Heart right ventricle (tissue), 16 donors: ENCODE measurements around the gene ATL2. TPM values are rescaled to one million over a fixed set of nuclear protein-coding genes. Genes with fewer than 3 reads are reported as not detected.

ENCODE experiments used
- ATAC-seq, 8 donors: fragments of 200-7000 bp; cut with Tn5 transposase; one replicate each; pipeline ENCODE4 v1.9.1; 2020; ENCODE audit warnings: mild to moderate bottlenecking in 8 of 8, moderate library complexity in 8 of 8, moderate number of reproducible peaks in 1 of 8
- DNase-seq, 2 donors: peaks; one replicate each; pipeline ENCODE4 v3.0.0-alpha.2; 2020
- H3K27ac ChIP-seq, 10 donors: fragments of 200-600 bp; sonication (generic) in 2 of 10; one replicate each; pipeline versions ENCODE4 v1.5.0 to v1.8.0; 2020 to 2022; ENCODE audit warnings: mild to moderate bottlenecking in 3 of 10
- H3K27me3 ChIP-seq, 7 donors: fragments of 200-600 bp; one replicate each; pipeline ENCODE4 v1.8.0; 2021 to 2022; ENCODE audit warnings: mild to moderate bottlenecking in 2 of 7
- H3K36me3 ChIP-seq, 9 donors: fragments of 200-600 bp; sonication (generic) in 1 of 9; one replicate each; pipeline versions ENCODE4 v1.5.0 to v1.8.0; 2020 to 2022; ENCODE audit warnings: mild to moderate bottlenecking in 2 of 9
- H3K4me1 ChIP-seq, 9 donors: fragments of 200-600 bp; sonication (generic) in 1 of 9; one replicate each; pipeline versions ENCODE4 v1.5.0 to v1.8.0; 2020 to 2022; ENCODE audit warnings: mild to moderate bottlenecking in 4 of 9
- H3K4me3 ChIP-seq, 10 donors: fragments of 200-600 bp; sonication (generic) in 2 of 10; one replicate each; pipeline versions ENCODE4 v1.5.0 to v1.8.0; 2020 to 2022; ENCODE audit warnings: mild to moderate bottlenecking in 7 of 10, moderate library complexity in 2 of 10
- H3K9me3 ChIP-seq, 11 donors: fragments of 200-600 bp in 10 of 11; sonication (generic) in 2 of 11; one replicate each; pipeline versions ENCODE4 v1.5.0 to v1.8.0; 2013 to 2022; ENCODE audit warnings: mild to moderate bottlenecking in 2 of 11, control low read depth in 1 of 11, moderate library complexity in 1 of 11
- CTCF ChIP-seq, 9 donors: fragments of 200-600 bp; sonication (generic) in 2 of 9; IDR thresholded peaks; one replicate each; pipeline versions ENCODE4 v1.5.0 to v1.8.0; 2021 to 2022; ENCODE audit warnings: antibody characterized with exemption in 9 of 9, mild to moderate bottlenecking in 5 of 9, moderate library complexity in 1 of 9
- WGBS, 2 donors: extraction: QIAGEN DNeasy Blood & Tissue Kit; methylation state at CpG; one replicate each; pipeline ENCODE4 v1.1.7; 2013; ENCODE audit warnings: inconsistent platforms in 1 of 2; 5-methylcytosine and 5-hydroxymethylcytosine counted together
- intact Hi-C, 10 donors: fragments of 100-400 bp; cut with DNase I; formaldehyde crosslinking; loops; one replicate each; pipeline versions ENCODE4 v1.11.1 to v1.14.2; 2022
- polyA plus RNA-seq, 2 donors: library from polyadenylated mRNA; stranded (reverse); fragments of 200-250 nt; gene quantifications; one replicate each; pipeline ENCODE4 v1.2.3, GENCODE V29; 2013
- total RNA-seq, 10 donors: library from RNA; stranded (reverse); fragmentation: NEBNext Ultra II Directional in 3 of 10; extraction: Animal tissue kit (Norgen Biotek cat#: 25700) in 3 of 10; gene quantifications; one replicate each; pipeline versions ENCODE4 v1.2.1 to v1.2.4, GENCODE V29; 2021 to 2023
- donor health status: Arrhythmogenic right ventricular cardiomyopathy.
- donor health status: ischemic (EF 13 %, LVEDD 7.1; RV severe dilation, severe dysfunction).
- donor health status: healthy with polysubstance abuse.
- donor health status: DM: no; HTN: yes; CAD: no.
- donor health status: DM: no; HTN: no; CAD: no.
- donor health status: ischemic (EF 25% LVEDD 6.9; RV normal size, moderate dysfunction).
- donor health status: ischemic (EF 25% LVEDD 5.7; RV mildly dilated, moderate dysfunction).
- donor health status: healthy.
- donor health status: DM: yes; HTN: yes; CAD: no.
- donor health status: Ischemic cardiomyopathy.
- donor health status: ischemic (EF 35%, LVEDD 5.7; RV mildly dilated, moderate dysfunction).
- donor health status: nonischemic (EF 11% LVEDD 7.7; RV severe dilation, severe dysfunction).
- donor health status: DM: yes; HTN: yes; CAD: no.
- donor health status: PGD.
- donor health status: ischemic (EF 29% LVEDD 5.4; RV normal size, mild dysfunction).
- donor health status: nonischemic (EF 23%, LVEDD 6.1; RV moderate dilation, normal function).

The ATL2 gene
- total and polyA plus RNA-seq, 12 donors, result 14.1 to 46.2 (median 30.2) TPM

GRCh38 chr2:38245114-38245641, 131.9 kb downstream of the ATL2 start:
- ATAC-seq, result no peak
- no peak overlapping the region for H3K27ac ChIP-seq

GRCh38 chr2:38244301-38244700, 132.8 kb downstream of the ATL2 start:
- no peak for ATAC-seq
- Histone ChIP-seq H3K27ac (no peak overlapping the region), H3K4me3 (no peak overlapping the region), H3K27me3 (no peaks in the 10 kb centered on the region), H3K36me3 (no peaks in the 10 kb centered on the region), H3K9me3 (no peaks in the 10 kb centered on the region), H3K4me1 (no peaks in the 10 kb centered on the region)
- TF ChIP-seq CTCF (IDR thresholded peaks at IDR 0.05), result no peak
- no peak for DNase-seq
- intact Hi-C loops, result no loop called here
- 91 to 92% methylated on average over 8 of the region's 8 CpGs for WGBS, 2 donors

More at GRCh38 chr2:38245114-38245641, 131.9 kb downstream of the ATL2 start:
- Histone ChIP-seq H3K4me1 (no peaks in the 10 kb centered on the region), H3K27me3 (no peaks in the 10 kb centered on the region), H3K4me3 (no peak overlapping the region), H3K36me3 (no peaks in the 10 kb centered on the region), H3K9me3 (no peaks in the 10 kb centered on the region)
- intact Hi-C loops, result no loop called here
- no peak for DNase-seq
- 63 to 67% methylated on average over 5 of the region's 5 CpGs for WGBS, 2 donors
- no peak for TF ChIP-seq CTCF (IDR thresholded peaks at IDR 0.05)

Other genes starting within 250 kb of the ATL2 start
- 10 to 100 TPM; 22.4 to 32.7 (median 25.9) TPM for gene HNRNPLL, start 225.7 kb upstream of the ATL2 start, total RNA-seq
- 10 to 100 TPM in 1 of 2 donors, 1 to 10 TPM in 1; 8.9 to 13.6 TPM for gene HNRNPLL, start 225.7 kb upstream of the ATL2 start, polyA plus RNA-seq